ENCODE data around the gene OR5K4. TPM values are rescaled to one million over a fixed set of nuclear protein-coding genes. Genes with fewer than 3 reads are reported as not detected.
A peak's percentile ranks its signal among the peaks of the same experiment; 100 is the strongest.

The OR5K4 gene
- total and polyA plus RNA-seq, 10 of the 15 experiments (the other 5 are each of a cell fraction or from before 2014, with no cell fraction given): 2.1 TPM; not detected in 9

DNA sequence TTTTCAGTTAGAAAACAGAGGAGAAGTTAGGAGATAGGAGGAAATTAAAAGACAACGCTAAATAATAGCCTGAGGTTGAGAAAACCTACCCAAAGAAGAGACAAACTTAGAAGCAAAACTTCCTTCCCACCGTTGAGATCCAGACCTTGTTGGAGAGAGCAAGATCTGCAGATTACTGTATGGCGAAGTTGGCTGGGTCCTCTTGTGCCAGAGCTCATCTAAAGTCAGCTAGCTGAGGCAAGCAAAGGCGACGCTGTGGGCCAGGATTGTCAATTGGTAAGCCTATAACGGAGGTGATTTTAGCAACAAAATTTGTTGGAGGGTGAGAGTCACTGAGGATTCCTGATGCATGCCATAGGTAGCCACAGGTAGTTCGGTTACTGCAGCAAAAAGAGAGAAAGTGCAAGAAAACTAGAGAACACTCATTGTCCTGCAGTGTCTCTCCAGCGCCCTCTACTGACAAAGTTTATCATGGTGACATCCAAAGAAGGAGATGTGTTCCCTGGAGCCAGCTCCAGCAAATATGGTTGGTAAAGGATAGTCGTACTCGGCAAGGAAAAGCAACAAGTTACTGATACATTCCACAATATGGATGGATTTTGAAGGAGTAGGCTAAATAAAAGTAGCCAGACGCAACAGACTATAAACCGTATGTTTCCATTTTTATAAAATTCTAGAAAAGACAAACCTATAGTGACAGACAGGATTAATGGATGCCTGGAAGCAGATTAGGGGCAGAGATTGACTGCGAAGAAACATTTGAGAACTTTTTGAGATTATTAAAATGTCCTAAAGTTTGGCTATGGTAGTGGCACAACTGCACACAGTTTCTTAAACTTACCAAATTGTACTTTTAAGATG lies 9.8 kb upstream of the OR5K4 start:
- Histone ChIP-seq H3K9ac (ENCODE audit: control insufficient read depth, insufficient read depth, low read length) (no peak overlapping the region), H3K4me2 (ENCODE audit: control insufficient read depth, insufficient read depth) (no peak overlapping the region), H3K27me3 (replicated peaks in 1 of 2; ENCODE audit: control insufficient read depth in 2 of 2, insufficient read depth in 2 of 2, low read length in 1 of 2) (no peaks in the 10 kb centered on the region), H3K4me3 (no peak overlapping the region), H3K36me3 (ENCODE audit: control insufficient read depth in 2 of 2, insufficient read depth in 2 of 2, low read length in 1 of 2) (no peaks in the 10 kb centered on the region), H3K79me2 (ENCODE audit: control insufficient read depth, insufficient read depth, low read length) (no peaks in the 10 kb centered on the region), H3K27ac (ENCODE audit: control insufficient read depth, insufficient read depth) (no peak overlapping the region), H3K9me3 (replicated peaks; ENCODE audit: control insufficient read depth, insufficient read depth, low read length) (no peaks in the 10 kb centered on the region; the same call in 2 of the 3 replicates), H3K4me1 (ENCODE audit: control insufficient read depth, insufficient read depth, low read length) (no peaks in the 10 kb centered on the region), H4K20me1 (ENCODE audit: control insufficient read depth, insufficient read depth) (no peaks in the 10 kb centered on the region), H2AFZ (ENCODE audit: control insufficient read depth, low read depth, low read length) (no peak overlapping the region)
- 44% methylated on average over 13 of the region's 13 CpGs for WGBS (ENCODE audit: insufficient coverage, insufficient replicate concordance, low lambda C conversion rate, missing lambda C conversion rate)
- ATAC-seq (peak; percentile 92), DNase-seq (ENCODE audit: low read depth, low spot score) (no peak), FAIRE-seq (peak; percentile 85)
- ChIA-PET POLR2A (interaction anchor here (0.6 kb wide), 1 partner anchor 221 kb away, joined by 3 read pairs; no protein-coding TSS in a partner anchor), RAD21 (ENCODE audit: unreplicated experiment) (interaction anchor here (0.6 to 3.4 kb wide), 10 partner anchors 10 to 318 kb away, joined by 3 to 24 read pairs (median 3); no protein-coding TSS in a partner anchor), SMC1A (ENCODE audit: uncharacterized antibody, unreplicated experiment) (interaction anchor here (0.6 to 2.7 kb wide), 18 partner anchors 10 to 306 kb away, joined by 3 to 14 read pairs (median 4); no protein-coding TSS in a partner anchor), CTCF (interaction anchor here (0.6 to 4.7 kb wide), 39 partner anchors 10 to 482 kb away, joined by 3 to 44 read pairs (median 4); no protein-coding TSS in a partner anchor)
- in situ Hi-C loops (cut with MboI) (loop anchor here (25.0 kb wide), 1 partner anchor 468 kb away; no protein-coding TSS in a partner anchor), intact Hi-C loops (cut with micrococcal nuclease; ENCODE audit: unreplicated experiment) (loop anchor here (1.0 to 10.0 kb wide), 3 partner anchors 233 to 471 kb away; no protein-coding TSS in a partner anchor)
- BruUV-seq (replicated peaks): no TSS peak
- TF ChIP-seq ZNF24 (IDR thresholded peaks at IDR 0.05): no peak
- TF ChIP-seq SRF (IDR thresholded peaks at IDR 0.05; ENCODE audit: low read depth in 2 of 2, low read length in 2 of 2): 0 out of 4 replicates have a peak, but pooled peaks of 1 of the 2 experiments have one; percentile 42
- TF ChIP-seq RAD21 (IDR thresholded peaks at IDR 0.05; ENCODE audit: insufficient read depth, low read depth, low read length): peak; percentile 67
- TF ChIP-seq, protein P1, sequence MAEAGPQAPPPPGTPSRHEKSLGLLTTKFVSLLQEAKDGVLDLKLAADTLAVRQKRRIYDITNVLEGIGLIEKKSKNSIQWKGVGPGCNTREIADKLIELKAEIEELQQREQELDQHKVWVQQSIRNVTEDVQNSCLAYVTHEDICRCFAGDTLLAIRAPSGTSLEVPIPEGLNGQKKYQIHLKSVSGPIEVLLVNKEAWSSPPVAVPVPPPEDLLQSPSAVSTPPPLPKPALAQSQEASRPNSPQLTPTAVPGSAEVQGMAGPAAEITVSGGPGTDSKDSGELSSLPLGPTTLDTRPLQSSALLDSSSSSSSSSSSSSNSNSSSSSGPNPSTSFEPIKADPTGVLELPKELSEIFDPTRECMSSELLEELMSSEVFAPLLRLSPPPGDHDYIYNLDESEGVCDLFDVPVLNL (IDR thresholded peaks at IDR 0.05; ENCODE audit: low read depth, low read length): 0 out of 2 replicates have a peak, but pooled peaks have one; percentile 9
- peak; percentile 72 for TF ChIP-seq SMC3 (IDR thresholded peaks at IDR 0.05; ENCODE audit: borderline replicate concordance, low read length)
- no peak for TF ChIP-seq CHD1 (IDR thresholded peaks at IDR 0.05; ENCODE audit: low read depth, low read length)
- TF ChIP-seq, protein P2, sequence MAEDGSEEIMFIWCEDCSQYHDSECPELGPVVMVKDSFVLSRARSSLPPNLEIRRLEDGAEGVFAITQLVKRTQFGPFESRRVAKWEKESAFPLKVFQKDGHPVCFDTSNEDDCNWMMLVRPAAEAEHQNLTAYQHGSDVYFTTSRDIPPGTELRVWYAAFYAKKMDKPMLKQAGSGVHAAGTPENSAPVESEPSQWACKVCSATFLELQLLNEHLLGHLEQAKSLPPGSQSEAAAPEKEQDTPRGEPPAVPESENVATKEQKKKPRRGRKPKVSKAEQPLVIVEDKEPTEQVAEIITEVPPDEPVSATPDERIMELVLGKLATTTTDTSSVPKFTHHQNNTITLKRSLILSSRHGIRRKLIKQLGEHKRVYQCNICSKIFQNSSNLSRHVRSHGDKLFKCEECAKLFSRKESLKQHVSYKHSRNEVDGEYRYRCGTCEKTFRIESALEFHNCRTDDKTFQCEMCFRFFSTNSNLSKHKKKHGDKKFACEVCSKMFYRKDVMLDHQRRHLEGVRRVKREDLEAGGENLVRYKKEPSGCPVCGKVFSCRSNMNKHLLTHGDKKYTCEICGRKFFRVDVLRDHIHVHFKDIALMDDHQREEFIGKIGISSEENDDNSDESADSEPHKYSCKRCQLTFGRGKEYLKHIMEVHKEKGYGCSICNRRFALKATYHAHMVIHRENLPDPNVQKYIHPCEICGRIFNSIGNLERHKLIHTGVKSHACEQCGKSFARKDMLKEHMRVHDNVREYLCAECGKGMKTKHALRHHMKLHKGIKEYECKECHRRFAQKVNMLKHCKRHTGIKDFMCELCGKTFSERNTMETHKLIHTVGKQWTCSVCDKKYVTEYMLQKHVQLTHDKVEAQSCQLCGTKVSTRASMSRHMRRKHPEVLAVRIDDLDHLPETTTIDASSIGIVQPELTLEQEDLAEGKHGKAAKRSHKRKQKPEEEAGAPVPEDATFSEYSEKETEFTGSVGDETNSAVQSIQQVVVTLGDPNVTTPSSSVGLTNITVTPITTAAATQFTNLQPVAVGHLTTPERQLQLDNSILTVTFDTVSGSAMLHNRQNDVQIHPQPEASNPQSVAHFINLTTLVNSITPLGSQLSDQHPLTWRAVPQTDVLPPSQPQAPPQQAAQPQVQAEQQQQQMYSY (CRISPR knock-in tag; IDR thresholded peaks at IDR 0.05): no peak
- TF ChIP-seq, protein P3, sequence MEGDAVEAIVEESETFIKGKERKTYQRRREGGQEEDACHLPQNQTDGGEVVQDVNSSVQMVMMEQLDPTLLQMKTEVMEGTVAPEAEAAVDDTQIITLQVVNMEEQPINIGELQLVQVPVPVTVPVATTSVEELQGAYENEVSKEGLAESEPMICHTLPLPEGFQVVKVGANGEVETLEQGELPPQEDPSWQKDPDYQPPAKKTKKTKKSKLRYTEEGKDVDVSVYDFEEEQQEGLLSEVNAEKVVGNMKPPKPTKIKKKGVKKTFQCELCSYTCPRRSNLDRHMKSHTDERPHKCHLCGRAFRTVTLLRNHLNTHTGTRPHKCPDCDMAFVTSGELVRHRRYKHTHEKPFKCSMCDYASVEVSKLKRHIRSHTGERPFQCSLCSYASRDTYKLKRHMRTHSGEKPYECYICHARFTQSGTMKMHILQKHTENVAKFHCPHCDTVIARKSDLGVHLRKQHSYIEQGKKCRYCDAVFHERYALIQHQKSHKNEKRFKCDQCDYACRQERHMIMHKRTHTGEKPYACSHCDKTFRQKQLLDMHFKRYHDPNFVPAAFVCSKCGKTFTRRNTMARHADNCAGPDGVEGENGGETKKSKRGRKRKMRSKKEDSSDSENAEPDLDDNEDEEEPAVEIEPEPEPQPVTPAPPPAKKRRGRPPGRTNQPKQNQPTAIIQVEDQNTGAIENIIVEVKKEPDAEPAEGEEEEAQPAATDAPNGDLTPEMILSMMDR (IDR thresholded peaks at IDR 0.05 in 2 of 3, conservative IDR thresholded peaks at IDR 0.05 in 1 of 3; ENCODE audit: control insufficient read depth in 2 of 3, extremely low read depth in 1 of 3, insufficient read depth in 1 of 3, low read depth in 3 of 3, low read length in 3 of 3): peak; percentile 70 to 84 (median 80)
- no peak for TF ChIP-seq WRNIP1 (IDR thresholded peaks at IDR 0.05; ENCODE audit: borderline replicate concordance, low read depth, low read length)
- TF ChIP-seq BRCA1 (IDR thresholded peaks at IDR 0.05; ENCODE audit: low read depth, low read length): no peak
- no peak for TF ChIP-seq HDGF (IDR thresholded peaks at IDR 0.05)
- no peak for TF ChIP-seq FOXK2 (IDR thresholded peaks at IDR 0.05)
- no peak for TF ChIP-seq PAX8 (IDR thresholded peaks at IDR 0.05)
- peak; percentile 63; the same call in 1 of the 2 replicates for TF ChIP-seq YY1 (IDR thresholded peaks at IDR 0.05; ENCODE audit: low read depth, low read length)

All from GM12878 (cell line).